HG03575 (cell line): ENCODE measurements around the gene BRAT1.

ENCODE experiments used
- ATAC-seq: cut with Tn5 transposase; IDR thresholded peaks from one replicate; pipeline ENCODE4 v1.9.1; 2021; ENCODE audit not compliant: unreplicated experiment, insufficient number of reproducible peaks, low FRiP score; ENCODE audit errors: extremely low read depth

The BRAT1 gene

GRCh38 chr7:2517026-2517425 lies 38.3 kb downstream of the BRAT1 start:
- ATAC-seq = no peak

GRCh38 chr7:2516194-2516555 lies 39.1 kb downstream of the BRAT1 start:
- no peak for ATAC-seq

GRCh38 chr7:2515424-2516193 lies 39.7 kb downstream of the BRAT1 start:
- no peak for ATAC-seq

- ATAC-seq = no peak
These were observed 40.6 kb downstream of the BRAT1 start for GRCh38 chr7:2514473-2515423.

GRCh38 chr7:2513702-2514101 lies 41.6 kb downstream of the BRAT1 start:
- ATAC-seq = no peak

- ATAC-seq = no peak
These were observed 42.6 kb downstream of the BRAT1 start for GRCh38 chr7:2512713-2513112.

- no peak for ATAC-seq
These were observed 43.1 kb downstream of the BRAT1 start for GRCh38 chr7:2512179-2512661.

- no peak for ATAC-seq
These were observed 43.6 kb downstream of the BRAT1 start for GRCh38 chr7:2511769-2512168.

GRCh38 chr7:2510909-2511768 lies 44.2 kb downstream of the BRAT1 start:
- no peak for ATAC-seq

GRCh38 chr7:2510130-2510776 lies 45.1 kb downstream of the BRAT1 start:
- no peak for ATAC-seq

- ATAC-seq = no peak
These were observed 45.9 kb downstream of the BRAT1 start for GRCh38 chr7:2509298-2509906.

- no peak for ATAC-seq
These were observed 46.8 kb downstream of the BRAT1 start for GRCh38 chr7:2508327-2509215.

GRCh38 chr7:2507917-2508306 lies 47.4 kb downstream of the BRAT1 start:
- no peak for ATAC-seq

- ATAC-seq = no peak
These were observed 48.0 kb downstream of the BRAT1 start for GRCh38 chr7:2507208-2507916.

GRCh38 chr7:2505401-2505800 lies 49.9 kb downstream of the BRAT1 start:
- ATAC-seq = no peak

GRCh38 chr7:2504889-2505375 lies 50.4 kb downstream of the BRAT1 start:
- no peak for ATAC-seq
